ENCODE results near the gene EPHB3. TPM values are rescaled to one million over a fixed set of nuclear protein-coding genes. Genes with fewer than 3 reads are reported as not detected.

The EPHB3 gene
- polyA plus RNA-seq, 2 donors, result 24.6 to 27.7 TPM

GRCh38 chr3:184552863-184553262 lies 8.7 kb upstream of the EPHB3 start:
- Histone ChIP-seq H3K9me3 (ENCODE audit: control insufficient read depth in 2 of 2, insufficient read depth in 1 of 2, low read depth in 1 of 2, low read length in 1 of 2) (no peaks in the 10 kb centered on the region), H3K27me3 (ENCODE audit: control insufficient read depth in 1 of 2, insufficient read depth in 2 of 2, low read length in 2 of 2) (no peaks in the 10 kb centered on the region), H3K36me3 (ENCODE audit: control insufficient read depth in 2 of 2, insufficient read depth in 2 of 2, low read length in 1 of 2) (no peaks in the 10 kb centered on the region), H3K4me3 (ENCODE audit: low read depth in 1 of 2, low read length in 2 of 2) (no peak overlapping the region), H3K4me1 (ENCODE audit: control insufficient read depth in 2 of 2, insufficient read depth in 2 of 2, low read length in 1 of 2) (peaks cover 0 to 3% of the 10 kb centered on the region in 2 donors), H3K27ac (ENCODE audit: low read depth in 2 of 2, low read length in 1 of 2) (no peak overlapping the region)
- WGBS, 2 donors, result 94 to 95% methylated on average over 13 of the region's 13 CpGs

- H3K9me3 ChIP-seq (ENCODE audit: control insufficient read depth in 2 of 2, insufficient read depth in 1 of 2, low read depth in 1 of 2, low read length in 1 of 2), result no peaks in the 10 kb centered on the region
- peaks cover 0 to 3% of the 10 kb centered on the region in 2 donors for H3K4me1 ChIP-seq (ENCODE audit: control insufficient read depth in 2 of 2, insufficient read depth in 2 of 2, low read length in 1 of 2)
- no peaks in the 10 kb centered on the region for H3K27me3 ChIP-seq (ENCODE audit: control insufficient read depth in 1 of 2, insufficient read depth in 2 of 2, low read length in 2 of 2)
- H3K27ac ChIP-seq (ENCODE audit: low read depth in 2 of 2, low read length in 1 of 2), result no peak overlapping the region
- 76 to 81% methylated on average over 4 of the region's 4 CpGs for whole genome bisulfite sequencing, 2 donors
- no peaks in the 10 kb centered on the region for H3K36me3 ChIP-seq (ENCODE audit: control insufficient read depth in 2 of 2, insufficient read depth in 2 of 2, low read length in 1 of 2)
- H3K4me3 ChIP-seq (ENCODE audit: low read depth in 1 of 2, low read length in 2 of 2), result no peak overlapping the region
Measured at GRCh38 chr3:184553385-184553784, 8.2 kb upstream of the EPHB3 start.

DNA sequence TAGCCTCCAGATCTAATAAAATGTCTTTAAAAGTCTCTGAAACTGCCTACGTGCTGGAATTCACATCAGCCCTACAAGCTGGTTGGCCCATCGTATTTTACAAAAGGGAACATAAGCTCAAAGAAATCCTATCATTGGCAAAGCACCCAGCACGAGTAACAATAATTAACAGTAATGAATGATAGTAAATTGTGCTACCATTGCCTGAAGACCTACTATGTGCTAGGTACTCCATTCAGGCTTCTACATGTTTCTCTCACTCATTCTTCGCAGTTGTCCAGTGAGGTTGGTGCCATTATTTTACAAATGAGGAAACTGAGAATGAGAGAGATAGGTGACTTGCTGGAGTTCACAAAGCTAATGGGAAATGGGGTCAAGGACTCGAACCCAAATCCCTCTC lies 7.1 kb upstream of the EPHB3 start:
- Histone ChIP-seq H3K36me3 (ENCODE audit: control insufficient read depth in 2 of 2, insufficient read depth in 2 of 2, low read length in 1 of 2) (no peaks in the 10 kb centered on the region), H3K4me1 (ENCODE audit: control insufficient read depth in 2 of 2, insufficient read depth in 2 of 2, low read length in 1 of 2) (peaks cover 3 to 4% of the 10 kb centered on the region in 2 donors), H3K9me3 (ENCODE audit: control insufficient read depth in 2 of 2, insufficient read depth in 1 of 2, low read depth in 1 of 2, low read length in 1 of 2) (no peaks in the 10 kb centered on the region), H3K27me3 (ENCODE audit: control insufficient read depth in 1 of 2, insufficient read depth in 2 of 2, low read length in 2 of 2) (no peaks in the 10 kb centered on the region), H3K27ac (ENCODE audit: low read depth in 2 of 2, low read length in 1 of 2) (no peak overlapping the region), H3K4me3 (ENCODE audit: low read depth in 1 of 2, low read length in 2 of 2) (no peak overlapping the region)
- 88 to 90% methylated on average over 5 of the region's 5 CpGs for WGBS, 2 donors

GRCh38 chr3:184556582-184557347 lies 4.8 kb upstream of the EPHB3 start:
- H3K4me1 ChIP-seq (ENCODE audit: control insufficient read depth in 2 of 2, insufficient read depth in 2 of 2, low read length in 1 of 2), result peaks cover 0 to 7% of the 10 kb centered on the region in 2 donors
- WGBS, 2 donors, result 47 to 51% methylated on average over 15 of the region's 15 CpGs

GRCh38 chr3:184557348-184557950 lies 4.1 kb upstream of the EPHB3 start:
- H3K36me3 ChIP-seq (ENCODE audit: control insufficient read depth in 2 of 2, insufficient read depth in 2 of 2, low read length in 1 of 2), result no peaks in the 10 kb centered on the region
- no peaks in the 10 kb centered on the region for H3K27me3 ChIP-seq (ENCODE audit: control insufficient read depth in 1 of 2, insufficient read depth in 2 of 2, low read length in 2 of 2)
- no peak overlapping the region for H3K4me3 ChIP-seq (ENCODE audit: low read depth in 1 of 2, low read length in 2 of 2)
- no peak overlapping the region for H3K27ac ChIP-seq (ENCODE audit: low read depth in 2 of 2, low read length in 1 of 2)
- peaks cover 0 to 7% of the 10 kb centered on the region in 2 donors for H3K4me1 ChIP-seq (ENCODE audit: control insufficient read depth in 2 of 2, insufficient read depth in 2 of 2, low read length in 1 of 2)
- 74 to 78% methylated on average over 7 of the region's 7 CpGs for WGBS, 2 donors
- H3K9me3 ChIP-seq (ENCODE audit: control insufficient read depth in 2 of 2, insufficient read depth in 1 of 2, low read depth in 1 of 2, low read length in 1 of 2), result no peaks in the 10 kb centered on the region

More at GRCh38 chr3:184556582-184557347, 4.8 kb upstream of the EPHB3 start:
- Histone ChIP-seq H3K9me3 (ENCODE audit: control insufficient read depth in 2 of 2, insufficient read depth in 1 of 2, low read depth in 1 of 2, low read length in 1 of 2) (no peaks in the 10 kb centered on the region), H3K27ac (ENCODE audit: low read depth in 2 of 2, low read length in 1 of 2) (no peak overlapping the region), H3K27me3 (ENCODE audit: control insufficient read depth in 1 of 2, insufficient read depth in 2 of 2, low read length in 2 of 2) (no peaks in the 10 kb centered on the region), H3K4me3 (ENCODE audit: low read depth in 1 of 2, low read length in 2 of 2) (no peak overlapping the region), H3K36me3 (ENCODE audit: control insufficient read depth in 2 of 2, insufficient read depth in 2 of 2, low read length in 1 of 2) (no peaks in the 10 kb centered on the region)

DNA sequence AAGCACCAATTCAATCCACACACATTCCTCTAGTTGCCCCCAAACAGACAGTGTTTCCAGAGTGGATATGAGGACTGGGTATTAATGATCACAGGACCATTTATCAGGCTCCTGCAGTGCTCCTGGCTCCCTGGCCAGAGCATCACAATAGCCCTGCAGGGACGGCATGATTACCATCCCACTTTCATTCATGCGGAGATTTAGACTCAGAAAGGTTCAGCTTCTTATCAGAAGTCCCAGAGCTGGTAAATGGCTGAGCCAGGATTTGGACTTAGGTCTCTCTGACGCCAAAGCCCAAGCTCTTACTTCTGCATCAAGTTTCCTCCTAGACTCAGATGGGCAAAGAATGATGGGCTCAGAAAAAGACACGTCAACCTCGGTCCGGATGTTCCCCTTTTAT lies 2.9 kb upstream of the EPHB3 start:
- Histone ChIP-seq H3K27me3 (ENCODE audit: control insufficient read depth in 1 of 2, insufficient read depth in 2 of 2, low read length in 2 of 2) (no peaks in the 10 kb centered on the region), H3K36me3 (ENCODE audit: control insufficient read depth in 2 of 2, insufficient read depth in 2 of 2, low read length in 1 of 2) (peaks cover 0 to 1% of the 10 kb centered on the region in 2 donors), H3K4me1 (ENCODE audit: control insufficient read depth in 2 of 2, insufficient read depth in 2 of 2, low read length in 1 of 2) (peaks cover 0 to 7% of the 10 kb centered on the region in 2 donors), H3K9me3 (ENCODE audit: control insufficient read depth in 2 of 2, insufficient read depth in 1 of 2, low read depth in 1 of 2, low read length in 1 of 2) (no peaks in the 10 kb centered on the region), H3K27ac (ENCODE audit: low read depth in 2 of 2, low read length in 1 of 2) (no peak overlapping the region), H3K4me3 (ENCODE audit: low read depth in 1 of 2, low read length in 2 of 2) (no peak overlapping the region)
- 73 to 77% methylated on average over 6 of the region's 6 CpGs for WGBS, 2 donors

DNA sequence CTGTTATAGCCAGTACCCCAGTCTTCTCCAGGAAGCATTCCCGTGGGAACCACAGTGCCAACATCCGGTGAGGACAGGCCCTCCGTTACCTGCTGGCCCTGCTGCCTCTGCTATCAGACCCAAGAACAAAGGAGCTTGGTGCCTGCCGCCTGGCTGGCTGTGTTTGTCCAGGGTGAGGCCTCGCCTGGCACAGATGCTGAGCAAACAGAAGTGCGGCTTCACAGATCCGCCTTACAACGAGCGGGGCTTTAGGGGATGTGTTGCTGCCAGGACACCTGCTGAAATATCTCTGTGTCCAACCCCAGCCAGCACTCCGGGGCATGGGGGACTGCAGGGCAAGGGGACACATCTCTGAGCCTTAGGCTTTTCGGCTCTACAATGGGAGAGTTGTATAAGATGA lies 2.2 kb upstream of the EPHB3 start:
- Histone ChIP-seq H3K27me3 (ENCODE audit: control insufficient read depth in 1 of 2, insufficient read depth in 2 of 2, low read length in 2 of 2) (no peaks in the 10 kb centered on the region), H3K4me3 (ENCODE audit: low read depth in 1 of 2, low read length in 2 of 2) (no peak overlapping the region), H3K36me3 (ENCODE audit: control insufficient read depth in 2 of 2, insufficient read depth in 2 of 2, low read length in 1 of 2) (peaks cover 0 to 6% of the 10 kb centered on the region in 2 donors), H3K9me3 (ENCODE audit: control insufficient read depth in 2 of 2, insufficient read depth in 1 of 2, low read depth in 1 of 2, low read length in 1 of 2) (no peaks in the 10 kb centered on the region), H3K4me1 (ENCODE audit: control insufficient read depth in 2 of 2, insufficient read depth in 2 of 2, low read length in 1 of 2) (peaks cover 0 to 13% of the 10 kb centered on the region in 2 donors), H3K27ac (ENCODE audit: low read depth in 2 of 2, low read length in 1 of 2) (no peak overlapping the region)
- 34 to 47% methylated on average over 11 of the region's 11 CpGs for WGBS, 2 donors

GRCh38 chr3:184560531-184560930 lies 1.1 kb upstream of the EPHB3 start:
- H3K4me3 ChIP-seq (ENCODE audit: low read depth in 1 of 2, low read length in 2 of 2), result no peak overlapping the region
- WGBS, 2 donors, result 68 to 89% methylated on average over 3 of the region's 3 CpGs
- no peaks in the 10 kb centered on the region for H3K9me3 ChIP-seq (ENCODE audit: control insufficient read depth in 2 of 2, insufficient read depth in 1 of 2, low read depth in 1 of 2, low read length in 1 of 2)
- no peaks in the 10 kb centered on the region for H3K27me3 ChIP-seq (ENCODE audit: control insufficient read depth in 1 of 2, insufficient read depth in 2 of 2, low read length in 2 of 2)
- H3K4me1 ChIP-seq (ENCODE audit: control insufficient read depth in 2 of 2, insufficient read depth in 2 of 2, low read length in 1 of 2), result peaks cover 2 to 19% of the 10 kb centered on the region in 2 donors
- H3K27ac ChIP-seq (ENCODE audit: low read depth in 2 of 2, low read length in 1 of 2), result no peak overlapping the region
- H3K36me3 ChIP-seq (ENCODE audit: control insufficient read depth in 2 of 2, insufficient read depth in 2 of 2, low read length in 1 of 2), result peaks cover 0 to 6% of the 10 kb centered on the region in 2 donors

DNA sequence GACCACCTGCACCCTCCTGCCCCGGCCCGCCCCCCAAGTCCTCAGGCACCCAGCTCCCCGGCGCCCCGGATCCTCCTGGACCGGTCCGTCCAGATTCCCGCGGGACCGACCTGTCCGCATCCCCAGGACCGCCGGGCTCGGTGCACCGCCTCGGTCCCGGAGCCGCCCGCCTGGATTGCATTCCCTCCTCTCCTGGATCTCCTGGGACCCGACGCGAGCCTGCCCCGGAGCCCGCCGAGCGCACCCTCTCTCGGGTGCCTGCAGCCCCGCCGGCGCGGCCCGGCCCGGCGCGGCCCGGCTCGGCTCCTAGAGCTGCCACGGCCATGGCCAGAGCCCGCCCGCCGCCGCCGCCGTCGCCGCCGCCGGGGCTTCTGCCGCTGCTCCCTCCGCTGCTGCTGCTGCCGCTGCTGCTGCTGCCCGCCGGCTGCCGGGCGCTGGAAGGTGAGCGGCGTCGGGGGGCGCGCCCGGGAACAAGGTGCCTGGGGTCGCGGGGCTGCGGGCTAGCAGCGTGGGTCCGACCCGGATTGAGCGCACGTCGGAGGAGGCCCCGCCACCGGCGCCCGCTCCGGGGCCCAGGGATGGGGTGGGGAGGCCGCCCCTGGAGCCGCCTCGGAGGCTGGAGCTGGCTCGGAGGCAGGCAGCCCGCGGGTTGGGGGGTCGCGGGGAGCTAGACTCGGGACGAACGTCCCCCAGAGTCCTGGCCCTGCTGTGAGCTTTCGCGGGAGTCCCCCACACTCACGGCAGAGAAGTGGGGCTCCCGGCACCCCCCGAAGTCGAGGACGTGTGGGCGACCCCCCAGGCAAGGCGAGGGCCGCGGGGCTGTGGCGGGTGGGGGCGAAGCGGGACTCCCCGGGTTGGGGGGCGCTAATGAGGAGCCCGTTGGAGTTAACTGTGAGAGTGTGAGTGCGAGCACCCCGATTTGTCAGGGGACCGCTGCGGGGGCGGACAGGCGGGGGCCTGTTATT lies 610 bp downstream of the EPHB3 start:
- peak overlapping the region; percentile 74 to 77 for H3K4me3 ChIP-seq (ENCODE audit: low read depth in 1 of 2, low read length in 2 of 2)
- H3K27ac ChIP-seq (ENCODE audit: low read depth in 2 of 2, low read length in 1 of 2), result peak overlapping the region; percentile 87 to 95
- H3K4me1 ChIP-seq (ENCODE audit: control insufficient read depth in 2 of 2, insufficient read depth in 2 of 2, low read length in 1 of 2), result peaks cover 11 to 33% of the 10 kb centered on the region in 2 donors
- H3K9me3 ChIP-seq (ENCODE audit: control insufficient read depth in 2 of 2, insufficient read depth in 1 of 2, low read depth in 1 of 2, low read length in 1 of 2), result no peaks in the 10 kb centered on the region
- no peaks in the 10 kb centered on the region for H3K27me3 ChIP-seq (ENCODE audit: control insufficient read depth in 1 of 2, insufficient read depth in 2 of 2, low read length in 2 of 2)
- WGBS, 2 donors, result 4 to 5% methylated on average over 84 to 109 of the region's 109 CpGs
- H3K36me3 ChIP-seq (ENCODE audit: control insufficient read depth in 2 of 2, insufficient read depth in 2 of 2, low read length in 1 of 2), result peaks cover 0 to 6% of the 10 kb centered on the region in 2 donors

All from esophagus (tissue), 2 donors.